ENCODE results near the gene GNRH2. TPM values are rescaled to one million over a fixed set of nuclear protein-coding genes. Genes with fewer than 3 reads are reported as not detected.

The GNRH2 gene
- total RNA-seq, 1 experiment from 2014 or later = 0.65 TPM

GRCh38 chr20:3027987-3028386 is 15.4 kb upstream of the GNRH2 start:
- no peaks in the 10 kb centered on the region; the same call in 1 of the 2 replicates for H3K36me3 ChIP-seq (ENCODE audit: low read depth)
- intact Hi-C loops (cut with micrococcal nuclease; ENCODE audit: unreplicated experiment) = no loop called here
- H3K9me3 ChIP-seq (ENCODE audit: insufficient read depth, low read depth) = no peaks in the 10 kb centered on the region
- H2AFZ ChIP-seq = no peak overlapping the region
- no peaks in the 10 kb centered on the region for H4K20me1 ChIP-seq (ENCODE audit: insufficient read depth)
- H3K4me2 ChIP-seq = no peak overlapping the region
- BruUV-seq (replicated peaks) = no TSS peak
- ChIA-PET CTCF (no interaction called here), POLR2A (ENCODE audit: unreplicated experiment) (no interaction called here)
- no peaks in the 10 kb centered on the region for H3F3A ChIP-seq (ENCODE audit: insufficient read depth, low read depth)
- H3K27me3 ChIP-seq (ENCODE audit: insufficient read depth, low read depth) = no peaks in the 10 kb centered on the region
- no peak for DNase-seq
- H3K27ac ChIP-seq = no peak overlapping the region
- no peaks in the 10 kb centered on the region for H3K9me2 ChIP-seq (ENCODE audit: insufficient read depth)
- H3K79me2 ChIP-seq (ENCODE audit: low read depth) = no peaks in the 10 kb centered on the region
- H3K4me1 ChIP-seq (replicated peaks; ENCODE audit: insufficient read depth) = no peaks in the 10 kb centered on the region
- no peak for TF ChIP-seq EZH2 (IDR thresholded peaks at IDR 0.05; ENCODE audit: low read depth)
- TF ChIP-seq, protein P1, sequence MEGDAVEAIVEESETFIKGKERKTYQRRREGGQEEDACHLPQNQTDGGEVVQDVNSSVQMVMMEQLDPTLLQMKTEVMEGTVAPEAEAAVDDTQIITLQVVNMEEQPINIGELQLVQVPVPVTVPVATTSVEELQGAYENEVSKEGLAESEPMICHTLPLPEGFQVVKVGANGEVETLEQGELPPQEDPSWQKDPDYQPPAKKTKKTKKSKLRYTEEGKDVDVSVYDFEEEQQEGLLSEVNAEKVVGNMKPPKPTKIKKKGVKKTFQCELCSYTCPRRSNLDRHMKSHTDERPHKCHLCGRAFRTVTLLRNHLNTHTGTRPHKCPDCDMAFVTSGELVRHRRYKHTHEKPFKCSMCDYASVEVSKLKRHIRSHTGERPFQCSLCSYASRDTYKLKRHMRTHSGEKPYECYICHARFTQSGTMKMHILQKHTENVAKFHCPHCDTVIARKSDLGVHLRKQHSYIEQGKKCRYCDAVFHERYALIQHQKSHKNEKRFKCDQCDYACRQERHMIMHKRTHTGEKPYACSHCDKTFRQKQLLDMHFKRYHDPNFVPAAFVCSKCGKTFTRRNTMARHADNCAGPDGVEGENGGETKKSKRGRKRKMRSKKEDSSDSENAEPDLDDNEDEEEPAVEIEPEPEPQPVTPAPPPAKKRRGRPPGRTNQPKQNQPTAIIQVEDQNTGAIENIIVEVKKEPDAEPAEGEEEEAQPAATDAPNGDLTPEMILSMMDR (conservative IDR thresholded peaks at IDR 0.05) = no peak
- no peak overlapping the region for H3K4me3 ChIP-seq

GRCh38 chr20:3031524-3032147 is 11.8 kb upstream of the GNRH2 start:
- H3F3A ChIP-seq (ENCODE audit: insufficient read depth, low read depth) = no peaks in the 10 kb centered on the region
- no peaks in the 10 kb centered on the region for H4K20me1 ChIP-seq (ENCODE audit: insufficient read depth)
- H3K36me3 ChIP-seq (ENCODE audit: low read depth) = no peaks in the 10 kb centered on the region; the same call in 1 of the 2 replicates
- no peak overlapping the region for H3K4me2 ChIP-seq
- ChIA-PET POLR2A (ENCODE audit: unreplicated experiment) (no interaction called here), CTCF (no interaction called here)
- no peaks in the 10 kb centered on the region for H3K9me2 ChIP-seq (ENCODE audit: insufficient read depth)
- intact Hi-C loops (cut with micrococcal nuclease; ENCODE audit: unreplicated experiment) = no loop called here
- no peak overlapping the region for H3K27ac ChIP-seq
- no TSS peak for BruUV-seq (replicated peaks)
- H3K4me1 ChIP-seq (replicated peaks; ENCODE audit: insufficient read depth) = no peaks in the 10 kb centered on the region
- no peak overlapping the region for H2AFZ ChIP-seq
- no peak for TF ChIP-seq EZH2 (IDR thresholded peaks at IDR 0.05; ENCODE audit: low read depth)
- TF ChIP-seq, protein P1 (conservative IDR thresholded peaks at IDR 0.05) = no peak
- H3K4me3 ChIP-seq = no peak overlapping the region
- no peaks in the 10 kb centered on the region for H3K27me3 ChIP-seq (ENCODE audit: insufficient read depth, low read depth)
- H3K79me2 ChIP-seq (ENCODE audit: low read depth) = no peaks in the 10 kb centered on the region
- DNase-seq = no peak
- no peaks in the 10 kb centered on the region for H3K9me3 ChIP-seq (ENCODE audit: insufficient read depth, low read depth)

DNA sequence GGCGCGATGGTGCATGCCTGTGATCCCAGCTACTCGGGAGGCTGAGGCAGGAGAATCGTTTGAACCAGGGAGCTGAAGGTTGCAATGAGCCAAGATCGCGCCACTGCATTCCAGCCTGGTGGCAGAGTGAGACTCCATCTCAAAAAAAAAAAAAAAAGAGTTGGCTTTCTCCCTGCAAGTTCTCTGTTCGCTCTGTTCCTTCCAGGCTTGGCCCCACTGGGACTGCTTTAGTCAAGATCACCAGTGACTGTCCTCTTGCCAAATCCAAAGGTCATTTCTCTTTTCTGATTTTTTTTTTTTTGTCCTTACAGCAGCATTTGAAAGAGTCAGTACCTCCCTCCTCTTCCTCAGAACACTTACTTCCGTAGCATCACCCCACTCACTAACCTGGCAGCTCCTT is 10.8 kb upstream of the GNRH2 start:
- no peaks in the 10 kb centered on the region for H3K79me2 ChIP-seq (ENCODE audit: low read depth)
- intact Hi-C loops (cut with micrococcal nuclease; ENCODE audit: unreplicated experiment) = no loop called here
- no peaks in the 10 kb centered on the region for H3K4me1 ChIP-seq (replicated peaks; ENCODE audit: insufficient read depth)
- H3K9me3 ChIP-seq (ENCODE audit: insufficient read depth, low read depth) = no peaks in the 10 kb centered on the region
- ChIA-PET POLR2A (ENCODE audit: unreplicated experiment) (no interaction called here), CTCF (no interaction called here)
- H3K27me3 ChIP-seq (ENCODE audit: insufficient read depth, low read depth) = no peaks in the 10 kb centered on the region
- H3K9me2 ChIP-seq (ENCODE audit: insufficient read depth) = no peaks in the 10 kb centered on the region
- no peak overlapping the region for H3K4me2 ChIP-seq
- DNase-seq = no peak
- H3K4me3 ChIP-seq = no peak overlapping the region
- H3K27ac ChIP-seq = no peak overlapping the region
- H4K20me1 ChIP-seq (ENCODE audit: insufficient read depth) = no peaks in the 10 kb centered on the region
- no peaks in the 10 kb centered on the region; the same call in 1 of the 2 replicates for H3K36me3 ChIP-seq (ENCODE audit: low read depth)
- BruUV-seq (replicated peaks) = no TSS peak
- H2AFZ ChIP-seq = no peak overlapping the region
- H3F3A ChIP-seq (ENCODE audit: insufficient read depth, low read depth) = no peaks in the 10 kb centered on the region
- TF ChIP-seq EZH2 (IDR thresholded peaks at IDR 0.05; ENCODE audit: low read depth) = no peak
- TF ChIP-seq, protein P1 (conservative IDR thresholded peaks at IDR 0.05) = no peak
